ENCODE data around the gene FMO2. TPM values are rescaled to one million over a fixed set of nuclear protein-coding genes. Genes with fewer than 3 reads are reported as not detected.
"Not testable (repeated sequence)": the region's sequence is repeated elsewhere in the genome, so short reads cannot be mapped to it uniquely, and the experiment has no call there.

Gene FMO2
- total RNA-seq, 4 donors from 2014 or later, result 36.0 to 179 (median 89.4) TPM

DNA sequence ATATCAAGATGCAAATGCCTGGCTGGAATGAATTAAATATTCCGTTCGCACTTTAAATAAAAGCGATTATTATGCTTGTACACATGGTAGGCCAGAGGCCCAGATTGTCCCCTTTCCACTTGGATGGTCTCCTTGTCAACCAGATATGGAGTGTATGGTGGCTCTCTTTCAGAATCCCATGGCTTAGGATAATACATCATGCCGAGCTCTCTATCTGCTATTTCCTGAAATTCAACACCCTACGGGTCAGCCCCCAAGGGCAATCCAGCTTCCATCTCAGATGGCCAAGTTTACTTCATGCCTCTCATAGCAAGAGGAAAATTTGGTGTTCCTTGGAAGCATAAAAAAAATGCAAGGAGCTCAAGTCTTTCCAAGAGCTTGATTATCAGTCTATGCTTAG, 37.8 kb downstream of the FMO2 start:
- ATAC-seq (ENCODE audit: low FRiP score), result no peak
- no peak for DNase-seq (ENCODE audit: low spot score)
- no peak for TF ChIP-seq CTCF (IDR thresholded peaks at IDR 0.05)

DNA sequence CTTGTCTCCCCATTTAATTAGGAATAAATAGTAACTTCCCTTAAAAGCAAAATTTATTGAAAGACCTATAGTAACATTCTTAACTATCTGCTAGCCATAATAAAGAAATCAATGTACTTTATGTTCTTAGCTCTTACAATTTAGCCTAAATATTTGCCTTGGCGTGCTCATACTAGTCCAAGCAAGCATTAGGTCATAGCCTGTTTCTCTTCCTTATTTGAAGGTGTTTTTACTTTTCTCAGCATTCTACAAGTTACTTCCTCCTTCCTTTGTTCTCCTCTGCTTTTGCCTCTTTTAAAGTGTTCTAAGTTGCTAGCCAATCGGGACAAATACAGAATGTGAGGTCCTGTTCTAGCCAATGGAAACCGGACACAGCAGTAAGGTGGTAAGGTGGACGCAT, 39.2 kb downstream of the FMO2 start:
- ATAC-seq (ENCODE audit: low FRiP score), result not testable (repeated sequence)

DNA sequence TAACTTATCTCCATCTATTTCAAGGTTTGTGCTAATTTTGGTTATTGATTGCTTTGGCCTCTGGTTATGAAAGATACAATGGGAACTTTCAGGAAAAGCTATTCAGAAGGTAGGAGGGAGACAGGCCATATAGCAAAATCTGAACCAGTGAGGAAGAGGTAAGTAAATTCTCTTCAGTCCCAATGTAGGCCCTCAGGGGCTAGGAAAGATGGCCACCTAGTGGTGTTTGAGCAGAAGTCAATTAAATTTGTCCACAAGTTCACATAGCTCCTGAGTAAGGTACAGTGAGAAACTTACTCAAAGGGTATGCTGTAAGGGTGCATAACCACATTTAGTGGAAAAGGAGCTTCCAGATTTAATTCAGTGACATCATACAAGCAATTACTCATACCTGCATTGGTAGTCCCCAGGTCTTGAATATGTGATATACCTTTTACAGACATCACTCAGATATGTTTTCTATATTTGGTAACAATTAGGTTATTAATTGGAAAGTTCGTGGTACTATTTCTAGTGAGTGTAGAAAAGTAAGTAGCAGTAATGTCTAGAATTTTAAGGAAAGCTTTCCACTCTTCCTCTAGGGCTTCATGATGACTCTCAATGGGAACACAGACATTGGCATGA, 41.8 kb downstream of the FMO2 start:
- ATAC-seq (ENCODE audit: low FRiP score), result peak; percentile 59
- DNase-seq (ENCODE audit: low spot score), result no peak
- peak in 2 of 3 donors; percentile 15 to 61 for TF ChIP-seq CTCF (IDR thresholded peaks at IDR 0.05)

More for the DNA sequence above, 39.2 kb downstream of the FMO2 start:
- DNase-seq (ENCODE audit: low spot score), result not testable (repeated sequence)

DNA sequence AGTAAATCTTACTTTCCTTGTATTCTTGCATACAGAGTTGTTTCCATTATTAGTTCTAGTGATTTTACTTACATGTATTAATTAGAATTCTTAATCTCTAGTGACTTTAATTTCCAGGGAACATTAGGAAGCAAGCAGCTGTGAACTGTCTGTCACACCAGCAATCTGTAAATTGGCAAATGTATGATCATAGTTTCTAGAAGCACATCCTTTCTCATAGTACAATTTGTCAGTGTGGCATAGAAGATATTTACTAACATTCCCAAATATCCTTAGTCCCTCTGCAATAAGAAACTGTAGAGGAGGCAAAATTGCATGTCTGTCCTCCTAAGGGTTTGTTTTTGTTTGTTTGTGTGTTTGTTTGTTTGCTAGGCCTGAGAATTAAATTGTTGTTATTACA, 46.2 kb downstream of the FMO2 start:
- no peak for ATAC-seq (ENCODE audit: low FRiP score)
- TF ChIP-seq CTCF (IDR thresholded peaks at IDR 0.05), result no peak
- no peak for DNase-seq (ENCODE audit: low spot score)

- ATAC-seq (ENCODE audit: low FRiP score), result no peak
- no peak for DNase-seq (ENCODE audit: low spot score)
- no peak for TF ChIP-seq CTCF (IDR thresholded peaks at IDR 0.05)
Observed at GRCh38 chr1:171233183-171233582, 48.1 kb downstream of the FMO2 start.

GRCh38 chr1:171236231-171236630, 51.1 kb downstream of the FMO2 start:
- DNase-seq (ENCODE audit: low spot score); ATAC-seq (ENCODE audit: low FRiP score): not testable (repeated sequence)

DNA sequence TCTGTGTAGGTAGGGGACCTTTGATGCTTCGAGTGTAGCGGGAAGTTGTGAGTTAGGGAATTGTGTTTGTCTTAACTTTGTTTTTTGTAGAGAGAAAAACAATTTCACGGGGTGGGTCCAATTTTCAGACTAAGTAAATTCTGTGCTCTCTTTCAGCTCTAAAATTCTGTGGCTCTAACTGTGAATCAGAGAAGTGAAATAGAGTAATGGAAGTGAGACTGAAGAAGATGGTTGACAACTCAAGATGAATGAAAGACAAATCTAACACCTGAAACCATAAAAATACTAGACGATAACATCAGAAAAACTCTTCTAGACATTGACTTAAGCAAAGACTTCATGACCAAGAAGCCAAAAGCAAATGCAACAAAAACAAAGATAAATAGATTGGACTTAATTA, 58.8 kb downstream of the FMO2 start:
- no peak for ATAC-seq (ENCODE audit: low FRiP score)
- no peak for TF ChIP-seq CTCF (IDR thresholded peaks at IDR 0.05)
- no peak for DNase-seq (ENCODE audit: low spot score)

- DNase-seq (ENCODE audit: low spot score) (no peak), ATAC-seq (ENCODE audit: low FRiP score) (no peak)
- no peak for TF ChIP-seq CTCF (IDR thresholded peaks at IDR 0.05)
Observed at GRCh38 chr1:171245458-171246064, 60.5 kb downstream of the FMO2 start.

All from omental fat pad (tissue), 4 donors.